GM12874 (cell line): ENCODE data around the gene KRTAP12-4.

ENCODE experiments used
- TF ChIP-seq, protein P1 (sequence below): IDR thresholded peaks from 2 replicates; pipeline ENCODE4 v1.5.1; 2011; ENCODE audit warnings: low read depth, mild to moderate bottlenecking, control low read depth, low read length, moderate library complexity; ENCODE audit not compliant: insufficient read depth

Gene KRTAP12-4

DNA sequence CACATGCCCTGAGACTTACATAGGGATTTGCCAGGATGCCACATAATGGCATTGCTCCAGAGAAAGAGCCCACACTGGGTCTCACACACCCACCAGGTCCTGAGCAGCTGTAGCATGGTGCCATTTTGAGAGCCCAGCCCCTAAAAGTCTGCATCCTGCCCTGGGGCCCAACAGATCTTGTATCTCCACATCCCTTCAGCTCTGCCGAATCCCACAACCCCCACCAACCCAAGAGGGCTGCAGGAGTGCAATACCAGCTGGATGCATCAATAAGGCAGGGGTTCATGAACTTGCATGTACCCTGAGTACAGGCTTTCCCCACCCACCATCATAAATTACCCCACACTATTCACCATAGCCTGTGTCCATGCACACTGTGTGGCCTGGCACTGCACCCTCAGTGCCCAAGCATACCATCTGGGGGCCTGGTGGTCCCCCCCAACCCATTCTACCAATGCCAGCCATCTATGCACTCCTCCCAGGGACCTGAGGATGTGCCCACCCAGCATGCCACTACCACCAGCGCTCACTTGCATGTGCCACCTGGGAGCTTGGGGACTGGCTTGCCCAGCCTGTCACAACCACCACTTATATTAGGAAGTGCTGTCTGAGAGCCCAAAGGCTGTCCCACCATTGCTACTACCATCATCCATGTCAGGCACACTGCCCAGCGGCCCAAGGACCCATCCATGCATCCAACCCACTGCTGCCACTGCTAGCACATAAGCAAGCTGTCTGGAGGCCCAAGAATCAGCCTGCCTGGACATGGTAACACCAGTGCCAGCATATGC is 16.4 kb upstream of the KRTAP12-4 start:
- TF ChIP-seq, protein P1, sequence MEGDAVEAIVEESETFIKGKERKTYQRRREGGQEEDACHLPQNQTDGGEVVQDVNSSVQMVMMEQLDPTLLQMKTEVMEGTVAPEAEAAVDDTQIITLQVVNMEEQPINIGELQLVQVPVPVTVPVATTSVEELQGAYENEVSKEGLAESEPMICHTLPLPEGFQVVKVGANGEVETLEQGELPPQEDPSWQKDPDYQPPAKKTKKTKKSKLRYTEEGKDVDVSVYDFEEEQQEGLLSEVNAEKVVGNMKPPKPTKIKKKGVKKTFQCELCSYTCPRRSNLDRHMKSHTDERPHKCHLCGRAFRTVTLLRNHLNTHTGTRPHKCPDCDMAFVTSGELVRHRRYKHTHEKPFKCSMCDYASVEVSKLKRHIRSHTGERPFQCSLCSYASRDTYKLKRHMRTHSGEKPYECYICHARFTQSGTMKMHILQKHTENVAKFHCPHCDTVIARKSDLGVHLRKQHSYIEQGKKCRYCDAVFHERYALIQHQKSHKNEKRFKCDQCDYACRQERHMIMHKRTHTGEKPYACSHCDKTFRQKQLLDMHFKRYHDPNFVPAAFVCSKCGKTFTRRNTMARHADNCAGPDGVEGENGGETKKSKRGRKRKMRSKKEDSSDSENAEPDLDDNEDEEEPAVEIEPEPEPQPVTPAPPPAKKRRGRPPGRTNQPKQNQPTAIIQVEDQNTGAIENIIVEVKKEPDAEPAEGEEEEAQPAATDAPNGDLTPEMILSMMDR, result no peak

DNA sequence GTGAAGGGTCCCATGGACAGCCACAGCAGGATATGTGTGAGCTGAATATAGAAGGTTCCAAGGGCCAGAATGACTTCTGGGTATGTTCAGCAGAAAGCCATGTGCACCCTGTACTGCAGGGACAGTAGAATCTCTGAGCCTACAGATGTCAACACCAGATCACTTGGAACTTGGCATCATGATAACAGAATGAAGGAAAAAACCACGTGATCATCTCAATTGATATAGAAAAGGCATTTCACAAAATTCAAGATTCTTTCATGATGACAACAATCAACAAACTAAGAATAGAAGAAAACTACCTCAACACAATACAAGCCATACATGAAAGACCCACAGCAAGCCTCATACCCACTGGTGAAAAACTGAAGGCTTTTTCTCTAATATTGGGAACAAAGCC is 13.2 kb upstream of the KRTAP12-4 start:
- TF ChIP-seq, protein P1, result no peak

DNA sequence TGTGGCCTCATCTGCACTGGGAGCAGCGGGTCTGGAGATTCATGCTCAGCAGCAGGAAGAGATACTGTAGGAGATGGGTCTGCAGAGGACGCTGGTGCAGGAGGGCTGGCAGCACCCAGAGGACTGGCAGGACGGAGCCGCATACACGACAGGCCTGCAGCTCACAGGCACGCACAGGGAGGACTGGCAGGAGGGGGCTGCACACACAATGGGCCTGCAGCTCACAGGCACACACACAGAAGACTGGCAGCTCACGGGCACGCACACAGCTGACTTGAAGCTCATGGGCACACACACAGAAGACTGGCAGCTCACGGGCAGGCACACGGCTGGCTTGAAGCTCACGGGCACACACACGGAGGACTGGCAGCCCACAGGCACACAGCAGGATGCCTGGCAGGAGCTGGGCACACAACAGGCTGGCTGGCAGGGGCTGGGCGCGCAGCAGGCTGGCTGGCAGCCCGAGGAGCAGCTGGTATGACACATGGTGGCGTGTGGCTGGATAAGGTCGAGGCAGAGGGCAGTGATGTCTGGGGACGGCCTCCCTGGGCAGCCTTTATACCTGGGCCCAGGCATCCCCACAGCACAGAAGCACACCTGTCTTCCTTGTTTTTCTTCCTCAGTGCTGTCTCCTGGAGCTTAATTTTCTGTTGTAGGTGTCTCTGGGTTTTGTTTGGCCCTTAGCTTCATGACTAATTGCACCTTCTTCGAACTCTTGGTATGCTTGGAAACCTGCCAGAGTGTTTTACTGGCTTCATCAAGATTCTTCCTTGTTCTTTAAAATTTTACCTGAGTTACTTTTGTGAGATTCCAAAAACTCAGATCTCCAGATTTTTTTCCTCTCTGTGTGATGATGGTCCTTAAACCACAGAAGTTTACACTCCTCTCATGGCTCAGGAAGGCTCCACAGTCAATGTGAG is 12.2 kb upstream of the KRTAP12-4 start, which contains the start of gene KRTAP12-2:
Gene KRTAP12-2, minus strand, starts transcription at position 527 of the 920 bp plus-strand sequence. Its CDS starts 41 bp downstream, at position 486.
- TF ChIP-seq, protein P1, result no peak

DNA sequence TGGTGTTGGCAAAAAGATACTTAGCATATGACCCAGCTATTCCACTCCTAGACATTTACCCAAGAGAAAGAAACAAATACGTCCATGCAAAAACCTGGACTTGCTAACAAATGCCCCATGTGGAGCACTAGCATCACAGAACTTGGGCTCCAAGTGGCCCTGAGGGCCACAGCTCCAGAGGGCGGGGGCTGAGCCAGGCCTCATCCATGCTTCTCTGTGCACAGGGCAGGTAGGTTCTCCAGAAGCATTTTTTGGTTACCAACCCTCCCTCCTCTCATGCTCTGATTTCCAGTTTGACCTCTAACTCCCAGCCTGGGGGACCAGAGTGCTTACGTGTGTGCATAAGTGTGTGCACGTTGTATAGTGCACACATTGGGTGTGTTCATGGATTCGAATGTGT is 10.2 kb upstream of the KRTAP12-4 start:
- TF ChIP-seq, protein P1, result no peak

DNA sequence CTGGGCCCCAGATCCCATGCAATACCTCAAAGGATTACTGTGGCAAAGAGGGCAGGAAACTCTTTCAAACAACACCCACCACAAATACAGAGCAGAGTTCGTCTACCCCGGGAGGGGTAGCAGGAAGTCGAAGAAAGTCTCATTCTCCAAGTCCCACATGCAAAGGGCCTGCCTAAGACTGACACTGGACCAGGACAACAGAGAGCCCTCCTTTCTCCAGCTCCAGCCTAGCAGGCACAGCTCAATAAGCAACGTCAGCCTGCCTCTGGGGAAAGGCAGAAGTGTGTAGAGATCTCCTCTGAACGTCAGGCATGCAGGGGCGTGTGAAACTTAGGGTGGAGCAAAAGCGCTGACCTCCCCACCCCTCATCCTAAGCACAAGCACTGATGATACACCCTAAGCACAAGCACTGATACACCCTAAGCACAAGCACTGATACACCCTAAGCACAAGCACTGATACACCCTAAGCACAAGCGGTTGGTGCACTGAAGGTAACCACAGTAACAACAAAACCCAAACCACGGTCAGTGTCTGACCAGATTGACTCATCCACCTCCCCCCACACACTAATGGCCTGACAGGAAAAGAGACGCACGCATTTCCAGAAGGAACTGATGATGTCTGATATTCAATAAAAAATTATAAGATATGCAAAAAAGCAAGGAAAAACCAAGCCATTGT is 4.6 kb upstream of the KRTAP12-4 start:
- TF ChIP-seq, protein P1, result no peak

DNA sequence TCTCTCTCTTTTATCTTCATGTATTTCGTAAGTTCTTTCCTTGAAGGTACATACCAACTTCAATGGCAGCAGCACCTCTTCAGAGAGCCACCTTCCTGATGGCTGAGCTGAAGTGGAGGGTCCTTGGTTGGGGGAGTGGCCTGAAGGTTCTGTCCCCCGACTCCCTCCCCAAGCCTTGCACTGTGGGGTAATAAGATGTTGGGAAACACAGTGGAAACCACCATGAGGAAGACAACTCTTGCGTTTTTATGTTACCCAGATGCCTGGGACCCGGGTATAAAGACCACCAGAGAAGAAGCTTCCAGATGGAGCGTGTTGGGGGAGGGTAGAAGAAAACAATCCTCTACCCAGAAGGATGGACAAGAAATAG is 4.1 kb upstream of the KRTAP12-4 start:
- TF ChIP-seq, protein P1, result no peak
